Germinal center (tissue), 1 donor: ENCODE measurements around the gene LRRC56.
A peak's percentile ranks its signal among the peaks of the same experiment; 100 is the strongest.

Experiments used
- DNase-seq: peaks from one replicate; pipeline ENCODE4 v3.0.0; 2012; ENCODE audit warnings: mixed read lengths, low spot score

LRRC56 gene

DNA sequence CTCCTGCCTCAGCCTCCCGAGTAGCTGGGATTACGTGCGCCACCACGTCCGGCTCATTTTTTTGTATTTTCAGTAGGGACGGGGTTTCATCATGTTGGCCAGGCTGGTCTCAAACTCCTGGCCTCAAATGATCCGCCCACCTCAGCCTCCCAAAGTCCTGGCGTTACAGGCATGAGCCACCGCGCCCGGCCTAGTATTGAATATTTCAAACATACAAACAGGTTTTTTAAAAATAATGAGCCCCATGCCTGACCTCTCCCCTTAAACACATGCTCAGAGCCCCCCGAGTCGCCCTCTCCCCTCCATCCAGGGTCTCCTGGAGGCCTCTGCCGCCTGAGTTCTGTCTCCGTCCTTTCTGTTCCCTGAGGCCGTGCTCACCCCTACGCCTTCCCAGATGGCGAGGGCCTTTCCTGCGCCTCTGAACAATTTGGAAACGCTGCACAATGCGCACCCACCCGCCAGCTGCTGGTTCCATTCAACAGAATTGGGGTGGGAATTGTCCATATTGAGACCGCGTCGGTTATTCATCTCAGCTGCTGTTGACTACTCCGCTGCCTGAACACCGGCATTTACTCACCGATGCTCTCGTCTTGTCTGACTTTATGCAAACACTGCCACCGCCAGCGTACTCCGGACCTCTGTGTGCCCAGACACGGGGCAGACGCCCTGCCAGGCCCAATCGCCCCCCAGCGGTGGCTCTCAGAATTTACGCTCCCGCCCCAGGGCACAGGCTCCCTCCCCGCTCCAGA, 16.7 kb upstream of the LRRC56 start:
- no peak for DNase-seq

DNA sequence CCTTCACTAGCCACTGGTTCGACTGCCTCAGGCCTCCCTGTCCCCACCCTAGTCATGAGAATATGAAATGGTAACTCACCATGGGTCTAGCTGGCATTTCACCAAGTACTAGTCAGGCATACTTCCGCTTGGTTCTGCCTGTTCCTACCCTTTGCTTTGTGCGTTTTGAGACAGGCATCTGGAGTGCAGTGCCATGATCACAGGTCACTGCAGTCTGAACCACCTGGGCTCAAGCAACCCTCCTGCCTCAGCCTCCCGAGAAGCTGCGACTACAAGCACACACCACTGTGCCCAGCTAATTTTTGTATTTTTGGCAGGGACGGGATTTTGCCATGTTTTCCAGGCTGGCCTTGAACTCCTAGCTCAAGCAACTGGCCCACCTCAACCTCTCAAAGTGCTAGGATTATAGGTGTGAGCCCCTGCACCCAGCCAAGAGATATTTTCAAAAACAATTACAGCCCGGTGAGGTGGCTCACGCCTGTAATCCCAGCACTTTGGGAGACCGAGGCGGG, 16.1 kb upstream of the LRRC56 start:
- no peak for DNase-seq

DNA sequence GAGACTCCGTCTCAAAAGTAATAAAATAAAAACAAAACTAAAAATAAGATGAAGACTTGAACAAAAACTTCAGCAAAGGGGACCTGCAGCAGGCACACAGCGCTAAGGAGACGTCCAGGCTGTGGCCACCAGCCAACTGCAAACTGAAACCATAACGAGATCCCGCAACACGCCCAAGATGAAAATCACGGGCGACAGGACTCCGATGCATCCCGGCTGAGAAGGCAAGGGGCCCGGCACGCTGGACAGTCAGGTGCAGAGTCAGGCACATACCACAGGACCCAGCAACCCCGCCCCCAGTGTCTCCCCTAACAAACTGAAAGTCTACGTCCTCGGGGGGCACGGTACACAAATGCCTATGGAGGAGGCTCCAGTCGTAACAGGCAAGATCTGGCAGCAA, 11.1 kb upstream of the LRRC56 start:
- no peak for DNase-seq

DNA sequence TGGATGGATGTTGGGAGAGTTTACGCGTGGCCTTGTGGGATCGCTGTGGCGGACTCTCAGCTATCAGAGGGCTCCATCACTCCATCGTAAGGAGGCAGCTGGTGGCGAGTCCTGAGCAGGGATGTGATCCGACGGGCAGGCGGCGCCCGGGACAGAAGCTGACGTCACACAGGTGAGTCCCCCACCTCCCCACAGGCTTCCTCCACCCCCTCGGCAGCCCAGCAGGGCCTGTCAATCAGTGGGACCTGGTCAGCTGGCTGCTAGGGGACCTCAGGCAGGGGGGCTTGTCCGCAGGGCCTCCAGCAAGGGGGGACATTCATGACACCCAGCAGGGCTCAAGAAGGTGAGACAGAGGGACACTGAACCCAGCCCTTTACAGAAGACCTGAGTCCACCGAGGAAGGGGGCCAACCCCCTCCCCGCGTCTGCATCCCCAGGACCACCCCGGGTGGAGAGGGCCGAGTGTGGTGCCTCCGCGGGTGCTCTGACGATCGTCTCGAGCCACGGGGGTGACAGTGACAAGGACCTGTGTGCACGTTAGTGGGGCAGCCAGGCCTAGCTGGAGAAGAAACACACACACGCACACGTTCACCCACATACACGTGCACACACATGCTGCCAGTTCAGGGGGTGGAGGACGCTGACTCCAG, 9.0 kb upstream of the LRRC56 start:
- DNase-seq, result no peak

DNA sequence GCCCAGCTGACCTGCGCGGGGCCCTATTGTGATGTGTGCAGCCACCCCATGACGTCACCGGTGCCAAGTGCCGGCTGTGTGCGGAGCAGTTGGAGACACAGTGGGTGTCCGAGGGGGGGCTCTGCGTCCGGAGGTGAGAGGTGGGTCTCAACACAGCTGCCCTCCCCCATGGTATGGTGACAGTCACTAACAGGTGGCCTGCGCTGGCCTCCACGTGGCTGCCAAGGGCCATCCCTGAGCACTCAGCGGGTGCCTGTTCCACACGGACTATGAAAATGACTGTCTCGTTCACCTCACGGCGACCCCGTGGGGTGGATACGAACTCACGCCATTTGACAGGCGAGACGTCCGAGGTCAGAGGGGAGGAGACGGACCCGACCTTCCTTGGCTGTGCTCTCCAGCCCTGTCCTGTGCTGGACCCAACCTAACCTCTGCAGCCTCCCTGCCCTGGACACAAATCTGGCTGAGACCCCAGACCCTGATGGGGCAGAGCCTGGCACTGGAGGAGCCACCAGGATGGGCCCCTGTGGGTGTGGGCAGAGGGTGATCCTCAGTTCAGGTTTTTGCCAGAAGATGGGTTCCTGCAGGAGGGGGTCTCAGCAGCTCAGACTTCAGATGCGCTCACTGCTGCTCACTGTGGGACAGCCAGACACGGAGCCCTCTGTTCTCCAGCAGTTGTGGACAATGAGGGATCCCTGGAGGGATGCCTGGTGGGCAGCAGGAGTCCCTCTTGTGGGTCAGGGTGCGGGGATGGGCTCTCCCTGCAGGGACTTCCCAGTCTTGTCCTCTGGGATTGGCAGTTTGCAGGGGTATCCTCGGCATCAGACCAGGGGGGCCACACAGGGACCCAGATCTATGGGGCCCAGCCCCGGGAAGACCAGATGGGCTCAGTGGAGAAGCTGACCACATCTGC, 8.3 kb upstream of the LRRC56 start:
- DNase-seq, result no peak

DNA sequence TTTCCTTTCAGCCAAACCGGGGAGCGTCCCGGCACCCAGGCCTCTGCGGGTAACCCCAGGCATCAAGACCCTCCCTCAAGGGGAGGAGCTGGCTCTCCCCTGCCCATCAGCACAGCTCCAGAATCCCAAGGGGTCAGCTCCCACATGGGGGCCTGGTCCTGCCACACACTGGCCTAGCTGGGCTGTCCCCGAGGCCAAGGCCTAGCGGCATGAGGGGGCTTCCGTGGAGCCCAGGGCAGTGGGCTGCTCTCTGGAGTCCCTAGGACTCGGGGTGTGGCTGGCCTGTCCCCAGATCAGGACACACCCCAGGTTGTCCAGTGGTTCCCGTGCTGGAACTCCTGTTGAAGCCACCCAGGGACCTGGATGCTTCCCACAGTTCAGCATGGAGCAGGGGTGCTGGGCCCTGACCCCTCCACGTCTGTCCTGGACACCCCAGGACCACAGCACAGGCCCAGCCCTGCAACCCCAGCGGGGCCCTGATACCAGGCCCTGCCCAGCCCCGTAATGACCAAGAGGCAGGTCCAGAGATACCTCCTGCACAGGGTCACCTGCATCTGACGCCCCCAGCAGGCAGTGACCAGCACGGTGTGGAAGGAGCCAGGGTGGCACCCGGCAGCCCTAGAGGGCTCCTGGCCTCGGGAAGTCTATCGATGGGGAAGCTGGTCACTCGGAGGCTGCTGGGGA, 7.5 kb upstream of the LRRC56 start:
- DNase-seq, result no peak

GRCh38 chr11:530960-531831, 6.1 kb upstream of the LRRC56 start:
- no peak for DNase-seq

GRCh38 chr11:531919-532526, 5.3 kb upstream of the LRRC56 start:
- DNase-seq, result no peak

- no peak for DNase-seq
Measured at GRCh38 chr11:532527-532985, 4.8 kb upstream of the LRRC56 start.

DNA sequence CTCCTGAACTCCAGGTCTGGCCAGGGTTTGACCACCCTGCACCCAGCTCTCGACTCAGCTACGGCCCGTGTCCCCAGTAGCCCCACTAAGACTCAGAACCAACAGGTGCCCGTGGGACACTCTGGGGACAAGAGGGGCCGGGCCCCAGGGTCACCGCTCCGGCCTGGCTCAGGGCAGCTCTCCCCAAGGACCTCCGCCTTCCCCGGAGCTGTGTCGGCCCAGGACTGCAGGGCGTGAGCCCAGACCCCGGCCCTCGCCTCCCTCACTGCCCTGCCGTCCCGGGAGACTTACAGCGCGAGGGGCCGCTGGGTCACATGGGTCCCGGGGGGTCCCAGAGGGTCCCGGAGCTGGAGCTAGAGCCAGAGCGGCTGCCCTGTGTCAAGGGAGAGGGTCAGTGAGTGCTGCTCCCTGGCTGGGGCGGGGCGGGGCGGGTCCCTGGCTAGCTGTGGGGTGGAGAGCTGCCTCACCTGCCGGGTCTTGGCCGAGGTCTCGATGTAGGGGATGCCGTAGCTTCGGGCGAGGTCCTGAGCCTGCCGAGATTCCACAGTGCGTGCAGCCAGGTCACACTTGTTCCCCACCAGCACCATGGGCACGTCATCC, 4.2 kb upstream of the LRRC56 start:
- no peak for DNase-seq

- no peak for DNase-seq
Measured at GRCh38 chr11:533586-534395, 3.5 kb upstream of the LRRC56 start.

- peak; percentile 33 for DNase-seq
Measured at GRCh38 chr11:534396-535209, 2.7 kb upstream of the LRRC56 start.

DNA sequence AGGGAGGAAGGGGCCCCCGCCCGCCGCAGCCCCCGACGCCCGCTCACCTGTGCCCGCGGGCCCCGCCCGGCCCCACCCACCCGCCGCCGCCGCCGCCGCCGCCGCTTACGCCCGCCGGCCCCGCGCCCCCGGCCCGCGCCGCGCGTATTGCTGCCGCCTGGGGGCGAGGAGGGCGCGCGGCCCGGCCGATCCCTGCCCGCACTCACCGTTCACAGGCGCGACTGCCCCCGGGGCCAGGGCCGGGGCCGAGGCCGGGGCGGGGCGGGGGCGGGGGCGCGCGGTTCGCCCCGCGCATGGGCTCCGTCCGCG, 2.2 kb upstream of the LRRC56 start:
- DNase-seq, result no peak

DNA sequence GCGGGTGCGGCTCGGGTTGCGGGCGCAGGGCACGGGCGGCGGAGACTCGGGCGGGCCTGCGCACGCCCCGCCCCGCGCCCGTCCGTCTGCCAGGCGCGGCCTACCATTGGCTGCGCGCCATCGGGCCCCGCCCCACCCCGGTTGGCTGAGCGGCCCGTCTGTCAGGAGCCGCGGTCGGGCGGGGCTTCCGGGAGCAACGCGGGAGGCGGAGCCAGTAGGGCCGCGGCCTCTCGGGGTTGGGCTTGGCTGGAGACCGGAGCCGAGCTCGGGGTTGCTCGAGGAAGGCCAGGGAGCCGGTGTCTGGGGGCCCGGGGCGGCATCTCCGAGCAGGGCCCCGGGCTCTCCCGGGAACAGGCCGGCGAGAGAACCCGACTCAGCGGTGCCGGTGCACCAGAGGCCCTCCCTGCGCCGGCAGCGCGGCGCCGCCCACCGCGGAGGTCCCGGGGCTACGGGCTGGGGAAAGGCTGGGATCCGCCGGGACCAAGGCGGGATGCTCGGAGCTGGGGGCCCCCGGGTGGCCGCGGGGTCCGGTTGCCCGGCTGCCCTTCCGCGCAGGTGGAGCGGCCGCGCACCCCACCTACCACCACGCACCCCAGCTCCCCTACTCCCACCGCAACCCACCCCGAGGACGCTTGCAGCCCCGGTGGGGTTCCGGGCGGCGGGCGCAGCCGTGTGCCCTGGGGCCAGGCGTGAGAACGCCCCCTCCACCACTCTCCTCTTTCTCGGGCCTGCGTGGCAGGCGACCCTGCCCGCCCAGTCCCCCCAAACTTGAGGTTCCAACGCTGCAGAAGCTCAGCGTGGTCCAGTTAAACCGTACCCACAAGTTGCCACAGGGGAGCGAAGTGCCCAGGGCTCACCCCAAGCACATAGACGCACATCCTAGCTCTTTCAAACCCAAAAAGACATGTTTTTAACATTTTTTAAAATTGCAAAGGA, 1.5 kb upstream of the LRRC56 start, which contains the start of gene HRAS:
TSS of gene HRAS (minus strand) at position 58 of the 936 bp plus-strand sequence.
- DNase-seq, result peak; percentile 100

- DNase-seq, result no peak
Measured at GRCh38 chr11:537622-538430, 499 bp downstream of the LRRC56 start.

GRCh38 chr11:538431-539051, 1.2 kb downstream of the LRRC56 start:
- DNase-seq, result no peak
